Right lobe of liver (tissue), 6 donors: ENCODE measurements around the gene SCUBE2. TPM values are rescaled to one million over a fixed set of nuclear protein-coding genes. Genes with fewer than 3 reads are reported as not detected.

ENCODE experiments used
- ATAC-seq, 4 donors: fragments of 200-7000 bp; cut with Tn5 transposase; one replicate each; pipeline ENCODE4 v1.9.1; 2020; ENCODE audit warnings: mild to moderate bottlenecking in 4 of 4, moderate library complexity in 4 of 4
- DNase-seq, 3 donors: peaks; one replicate each; pipeline ENCODE4 v3.0.0-alpha.2; 2020
- H3K27ac ChIP-seq, 3 donors: fragments of 200-600 bp; one replicate each; pipeline ENCODE4 v1.8.0; 2022
- H3K27me3 ChIP-seq, 2 donors: fragments of 200-600 bp; one replicate each; pipeline ENCODE4 v1.8.0; 2022
- H3K36me3 ChIP-seq, 4 donors: fragments of 200-600 bp; sonication (generic) in 1 of 4; one replicate each; pipeline versions ENCODE4 v1.5.1 to v1.8.0; 2017 to 2022; ENCODE audit warnings: control low read depth in 1 of 4
- H3K4me1 ChIP-seq, 4 donors: fragments of 200-600 bp; sonication (generic) in 1 of 4; one replicate each; pipeline versions ENCODE4 v1.5.1 to v1.8.0; 2017 to 2022; ENCODE audit warnings: control low read depth in 1 of 4
- H3K4me3 ChIP-seq, 3 donors: fragments of 200-600 bp; one replicate each; pipeline ENCODE4 v1.8.0; 2022
- H3K9me3 ChIP-seq, 4 donors: fragments of 200-600 bp; sonication (generic) in 1 of 4; one replicate each; pipeline versions ENCODE4 v1.5.1 to v1.8.0; 2017 to 2022; ENCODE audit warnings: control low read depth in 1 of 4
- CTCF ChIP-seq, 4 donors: fragments of 200-600 bp in 3 of 4; fragments of 450-650 bp in 1 of 4; IDR thresholded peaks; one replicate each; pipeline versions ENCODE4 v1.5.1 to v1.8.0; 2016 to 2022; ENCODE audit warnings: antibody characterized with exemption in 4 of 4, mild to moderate bottlenecking in 2 of 4
- POLR2A ChIP-seq: fragments of 450-650 bp; IDR thresholded peaks from one replicate; pipeline ENCODE4 v1.6.1; 2017; ENCODE audit warnings: antibody characterized with exemption, mild to moderate bottlenecking
- WGBS: methylation state at CpG from one replicate; pipeline ENCODE4 v1.1.6; 2018; ENCODE audit warnings: low coverage, low lambda C conversion rate; ENCODE audit not compliant: insufficient coverage; ENCODE audit errors: missing lambda C conversion rate; 5-methylcytosine and 5-hydroxymethylcytosine counted together
- intact Hi-C, 2 donors: fragments of 100-400 bp; cut with DNase I; formaldehyde crosslinking; loops; one replicate each; pipeline versions ENCODE4 v1.11.2 to v1.14.1; 2022
- total RNA-seq, 6 experiments: library from RNA; depleted of rRNA in 2 of 6; stranded (reverse); fragments of >200 nt in 2 of 6; fragmentation: NEBNext Ultra II Directional in 3 of 6; extraction: Animal tissue kit (Norgen Biotek cat#: 25700) in 3 of 6; gene quantifications; one replicate each; pipeline versions ENCODE4 v1.1.0 to v1.2.4, GENCODE V29; 2016 to 2023
- donor health status: DM: no; HTN: yes; CAD: no.
- donor health status: DM: no; HTN: no; CAD: no.
- donor health status: DM: no; HTN: no; CAD: no.
- donor health status: DM: no; HTN: yes; CAD: no.
- donor health status: DM: no; HTN: yes; CAD: no.

Gene SCUBE2
- total RNA-seq, 6 experiments from 2014 or later = 0.19 to 1.1 (median 0.32) TPM

DNA sequence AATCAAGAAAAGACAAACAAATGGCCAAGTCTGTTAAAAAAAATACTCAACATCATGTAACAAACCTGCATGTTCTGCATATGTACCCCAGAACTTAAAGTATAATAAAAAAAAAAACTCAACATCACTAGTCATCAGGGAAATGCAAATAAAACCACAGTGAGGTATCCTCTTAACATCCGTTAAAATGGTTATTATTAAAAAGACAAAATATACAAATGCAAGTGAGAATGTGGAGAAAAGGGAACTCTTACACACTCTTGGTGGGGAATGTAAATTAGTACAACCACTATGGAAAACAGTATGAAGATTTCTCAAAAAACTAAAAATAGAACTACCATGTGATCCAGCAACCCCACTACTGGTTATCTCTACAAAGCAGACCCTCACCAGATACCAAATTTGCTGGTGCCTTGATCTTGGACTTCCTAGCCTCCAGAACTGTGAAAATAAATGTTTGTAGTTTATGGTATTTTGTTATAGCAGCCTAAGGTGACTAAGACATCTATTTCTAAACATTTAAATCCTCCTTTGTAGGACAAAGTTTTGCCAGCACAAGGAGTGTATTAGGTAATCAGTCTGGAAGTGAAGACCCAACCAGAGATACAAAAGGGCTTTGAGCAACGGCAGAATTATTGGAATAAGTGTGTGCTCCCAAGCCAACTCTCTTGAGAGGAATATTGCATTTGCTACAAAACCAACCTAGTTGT, 32.4 kb upstream of the SCUBE2 start:
- DNase-seq (no peak), ATAC-seq (no peak)
- Histone ChIP-seq H3K9me3 (no peaks in the 10 kb centered on the region), H3K4me3 (no peak overlapping the region), H3K36me3 (no peaks in the 10 kb centered on the region), H3K4me1 (no peaks in the 10 kb centered on the region), H3K27me3 (no peaks in the 10 kb centered on the region), H3K27ac (no peak overlapping the region)
- TF ChIP-seq POLR2A (no peak), CTCF (IDR thresholded peaks at IDR 0.05) (no peak)
- intact Hi-C loops = no loop called here
- 71% methylated on average over 2 of the region's 2 CpGs for WGBS

DNA sequence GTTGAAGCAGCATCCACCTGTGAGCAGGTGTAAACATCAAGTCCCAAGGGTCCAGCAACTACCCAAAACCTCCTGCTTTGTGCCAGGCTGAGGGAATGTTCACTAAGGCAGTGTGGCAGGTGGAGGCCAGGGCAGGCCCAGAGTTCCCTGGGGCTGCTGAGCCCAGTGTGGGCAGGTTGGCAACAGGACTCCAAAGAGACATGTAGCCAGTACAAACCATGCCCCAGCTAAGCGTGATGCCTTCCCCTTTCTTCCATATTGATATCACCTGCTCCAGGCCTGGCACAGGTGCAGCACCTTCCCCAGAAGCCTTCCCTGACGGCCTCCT, 30.0 kb upstream of the SCUBE2 start:
- Histone ChIP-seq H3K27me3 (no peaks in the 10 kb centered on the region), H3K27ac (no peak overlapping the region), H3K4me1 (no peaks in the 10 kb centered on the region), H3K9me3 (no peaks in the 10 kb centered on the region), H3K4me3 (no peak overlapping the region), H3K36me3 (no peaks in the 10 kb centered on the region)
- ATAC-seq (no peak), DNase-seq (no peak)
- intact Hi-C loops = no loop called here
- WGBS = 90% methylated on average over 2 of the region's 2 CpGs
- TF ChIP-seq CTCF (IDR thresholded peaks at IDR 0.05) (no peak), POLR2A (no peak)

GRCh38 chr11:9120664-9121468, 29.5 kb upstream of the SCUBE2 start:
- intact Hi-C loops = no loop called here
- ATAC-seq = no peak
- WGBS = 66% methylated on average over 8 of the region's 9 CpGs

DNA sequence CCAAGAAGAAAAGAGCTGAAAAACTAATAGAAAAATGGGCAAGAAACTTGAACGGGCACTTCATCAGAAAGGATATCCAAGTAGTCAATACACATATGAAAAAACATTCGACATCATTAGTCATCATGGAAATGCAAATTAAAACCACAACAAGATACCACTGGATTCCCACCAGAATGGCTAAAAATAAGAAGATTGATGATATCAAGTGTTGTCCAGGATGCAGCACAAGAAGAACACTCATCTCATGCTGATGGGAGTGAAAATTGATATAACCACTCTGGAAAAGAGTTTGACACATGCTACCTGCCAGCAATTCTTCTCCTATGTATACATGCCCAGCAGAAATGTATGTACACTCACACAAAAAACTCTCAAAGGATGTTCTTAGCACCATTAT, 26.9 kb upstream of the SCUBE2 start:
- H3K4me1 ChIP-seq = no peaks in the 10 kb centered on the region
- no peaks in the 10 kb centered on the region for H3K36me3 ChIP-seq
- DNase-seq (no peak), ATAC-seq (no peak)
- H3K27me3 ChIP-seq = no peaks in the 10 kb centered on the region
- H3K27ac ChIP-seq = no peak overlapping the region
- TF ChIP-seq CTCF (IDR thresholded peaks at IDR 0.05) (no peak), POLR2A (no peak)
- H3K4me3 ChIP-seq = no peak overlapping the region
- WGBS = 87% methylated on average over 2 of the region's 2 CpGs
- no peaks in the 10 kb centered on the region for H3K9me3 ChIP-seq
- intact Hi-C loops = no loop called here

More at GRCh38 chr11:9120664-9121468, 29.5 kb upstream of the SCUBE2 start:
- Histone ChIP-seq H3K27me3 (no peaks in the 10 kb centered on the region), H3K36me3 (no peaks in the 10 kb centered on the region), H3K4me1 (no peaks in the 10 kb centered on the region), H3K27ac (no peak overlapping the region), H3K9me3 (no peaks in the 10 kb centered on the region), H3K4me3 (no peak overlapping the region)
- DNase-seq = no peak
- TF ChIP-seq POLR2A = no peak
- no peak for TF ChIP-seq CTCF (IDR thresholded peaks at IDR 0.05)
